Gastroesophageal sphincter (tissue), 3 donors: ENCODE data around the gene CLDN20.

Experiments
- POLR2A ChIP-seq, 2 donors: fragments of 450-650 bp; IDR thresholded peaks; one replicate each; pipeline ENCODE4 v1.6.1; 2017; ENCODE audit warnings: antibody characterized with exemption in 2 of 2, mild to moderate bottlenecking in 2 of 2, moderate library complexity in 1 of 2
- POLR2AphosphoS5 ChIP-seq: sonication (generic); formaldehyde crosslinking; IDR thresholded peaks from one replicate; pipeline ENCODE4 v1.6.1; 2017; ENCODE audit warnings: antibody characterized with exemption
- TF ChIP-seq, protein P1 (sequence below), 4 experiments: fragments of 200-600 bp in 2 of 4; fragments of 450-650 bp in 2 of 4; sonication (generic) in 1 of 4; IDR thresholded peaks; one replicate each; pipeline ENCODE4 v1.5.1; 2017 to 2019; ENCODE audit warnings: antibody characterized with exemption in 4 of 4, mild to moderate bottlenecking in 2 of 4, moderate library complexity in 2 of 4

DNA sequence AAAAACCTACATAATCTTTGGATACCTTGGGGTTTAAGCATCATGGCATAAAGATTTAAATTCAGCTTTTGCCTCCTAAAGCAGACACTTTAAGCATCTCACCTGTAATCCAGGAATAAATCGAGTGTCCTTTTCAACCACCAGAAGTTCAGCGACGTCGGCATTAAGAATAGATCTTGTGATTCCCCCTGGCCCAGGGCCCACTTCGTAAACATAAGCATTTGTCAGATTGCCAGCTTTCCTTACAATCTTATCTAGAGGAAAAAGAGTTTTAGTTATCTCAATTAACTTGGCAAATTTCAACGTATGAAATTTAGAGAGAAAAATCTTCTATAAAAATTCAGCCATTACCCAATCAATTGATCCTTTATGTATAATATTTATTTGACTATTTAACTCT, 47.3 kb downstream of the CLDN20 start:
- TF ChIP-seq, protein P1, sequence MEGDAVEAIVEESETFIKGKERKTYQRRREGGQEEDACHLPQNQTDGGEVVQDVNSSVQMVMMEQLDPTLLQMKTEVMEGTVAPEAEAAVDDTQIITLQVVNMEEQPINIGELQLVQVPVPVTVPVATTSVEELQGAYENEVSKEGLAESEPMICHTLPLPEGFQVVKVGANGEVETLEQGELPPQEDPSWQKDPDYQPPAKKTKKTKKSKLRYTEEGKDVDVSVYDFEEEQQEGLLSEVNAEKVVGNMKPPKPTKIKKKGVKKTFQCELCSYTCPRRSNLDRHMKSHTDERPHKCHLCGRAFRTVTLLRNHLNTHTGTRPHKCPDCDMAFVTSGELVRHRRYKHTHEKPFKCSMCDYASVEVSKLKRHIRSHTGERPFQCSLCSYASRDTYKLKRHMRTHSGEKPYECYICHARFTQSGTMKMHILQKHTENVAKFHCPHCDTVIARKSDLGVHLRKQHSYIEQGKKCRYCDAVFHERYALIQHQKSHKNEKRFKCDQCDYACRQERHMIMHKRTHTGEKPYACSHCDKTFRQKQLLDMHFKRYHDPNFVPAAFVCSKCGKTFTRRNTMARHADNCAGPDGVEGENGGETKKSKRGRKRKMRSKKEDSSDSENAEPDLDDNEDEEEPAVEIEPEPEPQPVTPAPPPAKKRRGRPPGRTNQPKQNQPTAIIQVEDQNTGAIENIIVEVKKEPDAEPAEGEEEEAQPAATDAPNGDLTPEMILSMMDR (IDR thresholded peaks at IDR 0.05) = no peak
- TF ChIP-seq POLR2A (IDR thresholded peaks at IDR 0.05) (no peak), POLR2AphosphoS5 (no peak)
